ENCODE measurements around the gene OTC.

OTC gene

GRCh38 chrX:38318196-38318595 is 34.2 kb upstream of the OTC start:
- no peak for TF ChIP-seq CTCF (IDR thresholded peaks at IDR 0.05; ENCODE audit: insufficient read depth, low read depth, low read length, missing control alignments)
- H3K4me3 ChIP-seq (ENCODE audit: low read length), result no peak overlapping the region
- DNase-seq (ENCODE audit: low read depth), result no peak

GRCh38 chrX:38318606-38319005 is 33.8 kb upstream of the OTC start:
- no peak overlapping the region for H3K4me3 ChIP-seq (ENCODE audit: low read length)
- TF ChIP-seq CTCF (IDR thresholded peaks at IDR 0.05; ENCODE audit: insufficient read depth, low read depth, low read length, missing control alignments), result no peak
- peak; percentile 12 for DNase-seq (ENCODE audit: low read depth)

- no peak overlapping the region for H3K4me3 ChIP-seq (ENCODE audit: low read length)
- no peak for DNase-seq (ENCODE audit: low read depth)
- no peak for TF ChIP-seq CTCF (IDR thresholded peaks at IDR 0.05; ENCODE audit: insufficient read depth, low read depth, low read length, missing control alignments)
Measured at GRCh38 chrX:38320819-38321218, 31.6 kb upstream of the OTC start.

- H3K4me3 ChIP-seq (ENCODE audit: low read length), result peak overlapping the region; percentile 61
- DNase-seq (ENCODE audit: low read depth), result no peak
- no peak for TF ChIP-seq CTCF (IDR thresholded peaks at IDR 0.05; ENCODE audit: insufficient read depth, low read depth, low read length, missing control alignments)
Measured at GRCh38 chrX:38326086-38326485, 26.3 kb upstream of the OTC start.

GRCh38 chrX:38327007-38327774 is 25.2 kb upstream of the OTC start, which contains the start of gene RPGR:
Gene RPGR (minus strand): TSS chrX:38327509. CDS start chrX:38327367, 142 bp downstream.
- peak; percentile 68 for TF ChIP-seq CTCF (IDR thresholded peaks at IDR 0.05; ENCODE audit: insufficient read depth, low read depth, low read length, missing control alignments)
- peak; percentile 93 for DNase-seq (ENCODE audit: low read depth)
- peak within 1 kb of the TSS; percentile 61 for H3K4me3 ChIP-seq (ENCODE audit: low read length)

GRCh38 chrX:38327775-38328081 is 24.7 kb upstream of the OTC start:
- DNase-seq (ENCODE audit: low read depth), result no peak
- TF ChIP-seq CTCF (IDR thresholded peaks at IDR 0.05; ENCODE audit: insufficient read depth, low read depth, low read length, missing control alignments), result no peak
- peak overlapping the region; percentile 61 for H3K4me3 ChIP-seq (ENCODE audit: low read length)

GRCh38 chrX:38332505-38332904 is 19.9 kb upstream of the OTC start:
- TF ChIP-seq CTCF (IDR thresholded peaks at IDR 0.05; ENCODE audit: insufficient read depth, low read depth, low read length, missing control alignments), result no peak
- no peak for DNase-seq (ENCODE audit: low read depth)
- H3K4me3 ChIP-seq (ENCODE audit: low read length), result no peak overlapping the region
